ENCODE measurements around the gene OPCML. TPM values are rescaled to one million over a fixed set of nuclear protein-coding genes. Genes with fewer than 3 reads are reported as not detected.

Gene OPCML
- polyA plus RNA-seq, 3 donors: not detected

GRCh38 chr11:132999516-132999915 lies 532.8 kb downstream of the OPCML start:
- Histone ChIP-seq H3K27me3 (ENCODE audit: control insufficient read depth in 2 of 2, insufficient read depth in 2 of 2, low read length in 2 of 2) (no peaks in the 10 kb centered on the region), H3K4me2 (replicated peaks; ENCODE audit: extremely low read depth, low read length, poor library complexity, severe bottlenecking) (no peak overlapping the region), H3K4me3 (replicated peaks in 1 of 3; ENCODE audit: low read depth in 2 of 3, low read length in 3 of 3) (no peak overlapping the region), H3K27ac (ENCODE audit: low read depth in 1 of 2, low read length in 2 of 2) (no peak overlapping the region), H3K4me1 (ENCODE audit: control insufficient read depth in 1 of 2, insufficient read depth in 2 of 2, low read length in 2 of 2) (no peaks in the 10 kb centered on the region), H3K9me3 (replicated peaks in 1 of 2; ENCODE audit: control insufficient read depth in 1 of 2, insufficient read depth in 1 of 2, low read length in 2 of 2) (peaks cover 3 to 7% of the 10 kb centered on the region in 2 donors), H3K36me3 (replicated peaks in 1 of 2; ENCODE audit: control insufficient read depth in 1 of 2, insufficient read depth in 2 of 2, low read length in 2 of 2) (no peaks in the 10 kb centered on the region), H2AFZ (ENCODE audit: insufficient read depth, low read depth, low read length, poor library complexity, severe bottlenecking) (no peak overlapping the region), H3K79me2 (ENCODE audit: insufficient read depth, low read length) (no peaks in the 10 kb centered on the region), H3K9ac (ENCODE audit: insufficient read depth, low read length, poor library complexity, severe bottlenecking) (no peak overlapping the region), H4K20me1 (ENCODE audit: insufficient read depth, low read length) (no peaks in the 10 kb centered on the region)
- Mint-ChIP-seq H3K4me3 (no peak overlapping the region), H3K4me1 (no peaks in the 10 kb centered on the region), H3K27me3 (ENCODE audit: low read depth in 3 of 3) (peaks cover 2 to 3% (median 2%) of the 10 kb centered on the region in 3 donors), H3K27ac (no peak overlapping the region), H3K36me3 (no peaks in the 10 kb centered on the region), H3K9me3 (peaks cover 3 to 17% (median 7%) of the 10 kb centered on the region in 7 donors)
- 55% methylated on average over 8 of the region's 12 CpGs for WGBS (ENCODE audit: insufficient coverage)
- no peak for DNase-seq
- no peak for TF ChIP-seq CTCF (IDR thresholded peaks at IDR 0.05)
- intact Hi-C loops (cut with micrococcal nuclease): no loop called here

GRCh38 chr11:132999031-132999430 lies 533.3 kb downstream of the OPCML start:
- peaks cover 0 to 4% of the 10 kb centered on the region in 2 donors for H3K9me3 ChIP-seq (replicated peaks in 1 of 2; ENCODE audit: control insufficient read depth in 1 of 2, insufficient read depth in 1 of 2, low read length in 2 of 2)
- no CpG with 5 or more reads among the region's 5 CpGs for WGBS (ENCODE audit: insufficient coverage)
- DNase-seq: no peak
- no peaks in the 10 kb centered on the region for H3K79me2 ChIP-seq (ENCODE audit: insufficient read depth, low read length)
- Mint-ChIP-seq H3K27me3 (ENCODE audit: low read depth in 3 of 3) (peaks cover 4 to 7% (median 7%) of the 10 kb centered on the region in 3 donors), H3K9me3 (peaks cover 0 to 18% (median 5%) of the 10 kb centered on the region in 7 donors), H3K4me3 (no peak overlapping the region), H3K4me1 (no peaks in the 10 kb centered on the region), H3K36me3 (no peaks in the 10 kb centered on the region), H3K27ac (no peak overlapping the region)
- no peak overlapping the region for H3K4me2 ChIP-seq (replicated peaks; ENCODE audit: extremely low read depth, low read length, poor library complexity, severe bottlenecking)
- no peak overlapping the region for H3K9ac ChIP-seq (ENCODE audit: insufficient read depth, low read length, poor library complexity, severe bottlenecking)
- no peaks in the 10 kb centered on the region for H4K20me1 ChIP-seq (ENCODE audit: insufficient read depth, low read length)
- H3K4me1 ChIP-seq (ENCODE audit: control insufficient read depth in 1 of 2, insufficient read depth in 2 of 2, low read length in 2 of 2): no peaks in the 10 kb centered on the region
- intact Hi-C loops (cut with micrococcal nuclease): no loop called here
- H2AFZ ChIP-seq (ENCODE audit: insufficient read depth, low read depth, low read length, poor library complexity, severe bottlenecking): no peak overlapping the region
- TF ChIP-seq CTCF (IDR thresholded peaks at IDR 0.05): no peak
- H3K4me3 ChIP-seq (replicated peaks in 1 of 3; ENCODE audit: low read depth in 2 of 3, low read length in 3 of 3): no peak overlapping the region
- H3K27ac ChIP-seq (ENCODE audit: low read depth in 1 of 2, low read length in 2 of 2): no peak overlapping the region
- H3K27me3 ChIP-seq (ENCODE audit: control insufficient read depth in 2 of 2, insufficient read depth in 2 of 2, low read length in 2 of 2): no peaks in the 10 kb centered on the region
- no peaks in the 10 kb centered on the region for H3K36me3 ChIP-seq (replicated peaks in 1 of 2; ENCODE audit: control insufficient read depth in 1 of 2, insufficient read depth in 2 of 2, low read length in 2 of 2)
